CD4-positive, alpha-beta T cell treated with Interleukin-1 beta for 1 hour (primary cell): Measurements from ENCODE around the gene SPTBN1.
A peak's percentile ranks its signal among the peaks of the same experiment; 100 is the strongest.
"Not testable (repeated sequence)": the region's sequence is repeated elsewhere in the genome, so short reads cannot be mapped to it uniquely, and the experiment has no call there.

Experiments
- DNase-seq, 2 donors: peaks; one replicate each; pipeline ENCODE4 v3.0.0-alpha.2; 2020 to 2022

Gene SPTBN1

DNA sequence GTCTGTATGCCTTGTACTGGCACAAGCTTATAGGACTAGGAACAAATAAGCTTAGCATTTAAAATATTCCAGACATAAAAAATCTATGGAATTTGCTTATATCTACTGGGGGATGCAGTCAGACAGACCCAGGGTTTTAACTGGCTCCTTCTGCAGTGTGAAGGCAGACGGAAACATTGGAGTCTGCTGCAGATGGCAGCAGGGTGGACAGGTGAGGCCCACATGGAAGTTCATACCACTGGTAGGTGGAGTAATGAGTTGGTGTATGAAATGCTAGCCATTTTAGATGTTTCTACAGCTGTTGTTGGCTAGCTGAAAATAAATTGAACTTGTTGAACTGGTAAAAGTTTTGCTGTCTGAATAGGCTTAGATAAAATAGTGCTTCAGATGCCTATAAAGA is 17.7 kb downstream of the SPTBN1 start:
- no peak for DNase-seq

DNA sequence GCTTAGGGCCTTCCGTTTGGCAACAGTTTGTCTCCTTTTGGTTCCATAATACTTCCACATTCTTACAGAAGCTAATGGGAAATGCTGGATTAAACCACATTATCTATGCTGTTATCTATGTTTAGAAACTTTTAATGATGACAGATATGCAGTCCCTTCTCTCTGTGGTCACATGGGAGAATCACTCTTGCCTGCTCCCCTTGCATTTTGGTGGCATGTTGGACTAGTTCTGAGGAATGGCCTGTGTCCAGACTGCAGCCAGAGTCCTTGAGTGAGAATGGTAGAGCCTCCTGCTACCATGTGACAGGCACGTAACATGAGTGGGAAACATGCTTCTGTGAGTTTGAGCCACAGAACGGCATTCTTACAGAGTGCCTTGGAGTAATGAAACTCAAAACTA is 19.2 kb downstream of the SPTBN1 start:
- no peak for DNase-seq

DNA sequence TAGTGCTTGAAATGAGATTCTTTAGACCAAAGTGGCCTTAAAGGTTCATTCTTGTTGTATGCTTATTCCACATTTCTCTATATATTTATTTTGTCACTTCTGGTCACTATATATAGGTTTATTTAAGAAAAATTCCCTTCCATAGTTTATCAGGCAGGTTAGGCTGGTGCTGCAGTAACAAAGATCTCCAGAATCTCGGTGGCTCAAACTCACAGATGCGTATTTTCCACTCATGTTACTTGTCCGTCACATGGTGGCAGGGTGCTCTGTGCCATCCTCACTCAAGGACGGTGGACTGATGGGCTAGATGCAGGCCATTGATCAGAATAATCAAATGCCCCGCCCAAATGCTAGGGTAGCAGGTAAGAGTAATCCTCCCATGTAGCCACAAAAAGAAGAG is 19.8 kb downstream of the SPTBN1 start:
- no peak for DNase-seq

DNA sequence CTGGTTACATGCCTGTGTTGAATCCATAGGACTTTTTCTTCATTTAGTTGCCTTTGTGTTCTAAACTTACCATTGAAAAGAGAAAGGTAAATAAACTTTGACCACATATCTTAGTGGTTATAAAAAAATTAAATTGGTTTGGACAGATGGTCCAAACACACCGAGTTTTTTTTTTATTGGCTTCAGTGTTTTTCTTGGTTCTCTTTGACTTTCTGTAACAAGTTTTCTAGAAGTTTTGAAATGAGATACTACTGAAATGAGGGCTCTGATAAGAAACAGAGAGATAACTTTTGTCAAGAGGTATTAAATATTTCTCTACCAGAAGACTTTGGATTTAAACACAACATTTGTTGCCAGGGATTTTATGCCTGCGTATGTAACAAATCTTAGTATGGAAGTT is 20.7 kb downstream of the SPTBN1 start:
- DNase-seq: no peak

DNA sequence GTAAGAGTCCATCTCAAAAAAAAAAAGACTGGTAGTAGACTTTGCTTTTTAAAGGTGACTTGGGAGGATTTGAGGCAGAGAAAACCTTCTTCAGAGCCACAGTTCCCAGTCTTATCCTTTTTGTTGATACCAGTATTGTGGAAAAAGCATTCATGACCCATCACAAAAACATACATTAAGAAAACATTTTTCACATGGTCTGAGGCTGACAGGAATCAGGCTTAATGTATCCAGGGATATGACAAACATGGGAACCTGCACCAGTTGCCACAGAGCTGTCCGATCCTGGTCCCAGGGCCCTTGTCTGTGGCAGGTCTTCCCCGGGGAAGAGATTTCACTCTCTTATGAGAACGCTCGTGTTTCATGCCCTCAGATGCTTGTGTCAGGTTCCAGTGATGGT is 21.8 kb downstream of the SPTBN1 start:
- no peak for DNase-seq

DNA sequence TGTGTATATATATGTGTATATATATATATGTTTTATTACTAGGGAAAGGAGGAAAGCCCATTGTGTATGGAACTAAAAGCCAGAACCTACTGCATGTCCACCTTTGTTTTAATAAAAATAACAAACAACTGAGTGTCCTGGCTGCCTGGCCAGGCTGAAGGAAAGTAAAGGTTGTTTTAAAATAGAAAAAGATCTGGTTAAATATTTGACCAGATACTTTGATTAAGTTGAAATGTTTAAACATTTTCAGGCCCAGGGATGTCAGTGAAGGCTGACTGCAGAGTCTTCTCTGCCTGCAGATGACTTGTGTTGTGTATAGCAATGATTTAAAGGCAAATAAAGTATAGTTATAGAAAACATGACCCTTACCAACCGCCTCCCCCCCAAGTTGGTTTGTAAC is 22.8 kb downstream of the SPTBN1 start:
- no peak for DNase-seq

DNA sequence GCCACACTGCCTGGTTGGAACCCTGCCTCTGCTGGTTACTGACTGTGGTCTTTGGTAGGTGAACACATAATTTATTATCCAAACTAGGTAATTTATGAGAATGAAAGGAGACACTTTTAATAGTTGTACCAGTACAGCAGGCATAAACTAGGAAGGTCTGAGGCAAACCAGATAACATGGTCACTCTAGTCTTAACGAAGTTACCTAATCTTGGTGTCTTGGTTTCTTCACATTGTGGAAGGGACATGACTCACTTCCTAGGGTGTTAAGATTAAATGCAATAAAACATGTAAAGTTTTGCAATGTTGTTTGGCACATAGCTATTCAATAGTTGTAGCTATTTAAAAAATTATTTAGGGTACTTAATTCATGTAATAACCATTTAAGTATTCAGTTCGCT is 23.3 kb downstream of the SPTBN1 start:
- DNase-seq: no peak

DNA sequence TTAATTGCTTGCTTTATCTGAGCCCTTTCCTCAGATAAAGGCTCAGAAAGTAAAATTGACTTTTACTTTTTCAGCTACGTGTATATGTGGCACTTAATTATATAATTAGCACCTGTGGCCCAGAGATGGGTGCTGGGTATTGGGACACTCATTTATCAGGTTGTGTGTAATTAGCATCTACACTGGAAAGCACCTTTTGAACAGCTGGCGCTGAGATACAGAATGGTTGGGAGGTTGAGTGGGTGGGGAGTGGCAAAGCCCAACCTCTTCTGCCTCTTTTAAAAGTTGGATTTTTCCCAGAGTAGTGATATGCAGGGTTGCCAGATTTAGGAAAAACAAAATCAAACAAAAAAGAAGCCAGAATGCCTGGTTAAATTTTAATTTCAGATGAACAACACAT is 23.9 kb downstream of the SPTBN1 start:
- DNase-seq: no peak

DNA sequence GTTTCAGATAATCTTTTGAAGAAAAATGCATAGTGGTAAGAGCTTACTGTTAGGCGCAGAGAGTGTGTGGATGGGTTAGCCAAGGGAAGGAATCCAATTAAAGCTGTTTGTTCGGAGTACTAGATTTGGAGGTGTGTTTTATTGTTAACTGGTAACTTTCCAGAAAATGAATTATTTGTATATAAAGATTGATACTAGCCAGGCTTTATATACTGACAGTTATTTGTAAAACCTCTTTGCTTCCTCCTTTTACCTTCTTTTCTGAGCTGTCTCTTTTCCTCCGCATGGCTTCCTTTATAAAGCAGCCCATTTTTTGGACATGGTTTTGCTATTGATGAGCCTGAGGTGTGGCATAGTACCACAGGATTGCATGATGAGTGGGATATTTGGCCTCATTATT is 25.6 kb downstream of the SPTBN1 start:
- no peak for DNase-seq

DNA sequence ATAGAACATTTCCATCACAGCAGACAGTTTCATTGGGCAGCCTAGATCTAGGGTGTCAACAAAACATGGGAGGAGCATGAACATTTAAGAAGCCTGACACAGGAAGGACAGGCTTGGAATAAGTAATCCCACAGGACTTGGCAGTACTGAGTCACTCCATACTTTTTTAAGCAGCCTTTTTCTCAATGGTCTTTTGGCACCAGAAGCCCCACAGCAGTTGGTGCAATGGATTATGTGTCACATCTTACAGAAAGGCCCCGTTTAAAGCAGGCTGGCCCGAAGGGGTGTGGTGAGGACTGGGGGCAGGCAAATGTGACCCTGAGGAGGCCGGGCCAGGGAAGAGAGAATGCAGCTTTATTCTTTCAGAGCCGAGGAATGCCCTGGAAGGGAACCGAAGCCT is 26.6 kb downstream of the SPTBN1 start:
- DNase-seq: no peak

DNA sequence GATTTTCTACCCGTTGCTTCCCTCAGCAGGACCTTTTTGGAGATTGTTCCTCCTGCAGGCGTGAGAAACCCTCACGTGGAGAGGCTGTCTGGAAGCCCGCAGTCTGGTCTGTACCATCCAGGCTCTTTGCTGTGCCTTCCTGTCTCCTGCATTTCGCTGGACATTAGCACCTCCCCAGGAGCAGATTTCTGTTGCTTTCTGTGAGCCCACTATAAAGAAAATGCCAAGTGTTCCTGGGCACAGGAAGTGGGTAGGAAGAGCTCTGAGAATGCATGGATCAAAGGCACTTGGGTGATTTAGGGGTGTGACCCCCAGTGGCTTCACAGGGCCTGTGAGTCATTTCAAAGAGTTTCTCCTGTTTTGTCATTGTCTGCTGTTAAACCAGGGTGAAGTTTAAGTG is 27.3 kb downstream of the SPTBN1 start:
- no peak for DNase-seq

DNA sequence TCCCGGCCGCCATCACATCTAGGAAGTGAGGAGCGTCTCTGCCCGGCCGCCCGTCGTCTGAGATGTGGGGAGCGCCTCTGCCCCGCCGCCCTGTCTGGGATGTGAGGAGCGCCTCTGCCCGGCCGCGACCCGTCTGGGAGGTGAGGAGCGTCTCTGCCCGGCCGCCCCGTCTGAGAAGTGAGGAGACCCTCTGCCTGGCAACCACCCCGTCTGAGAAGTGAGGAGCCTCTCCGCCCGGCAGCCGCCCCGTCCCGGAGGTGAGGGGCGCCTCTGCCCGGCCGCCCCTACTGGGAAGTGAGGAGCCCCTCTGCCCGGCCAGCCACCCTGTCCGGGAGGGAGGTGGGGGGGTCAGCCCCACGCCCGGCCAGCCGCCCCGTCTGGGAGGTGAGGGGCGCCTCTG is 29.6 kb downstream of the SPTBN1 start:
- not testable (repeated sequence) for DNase-seq

DNA sequence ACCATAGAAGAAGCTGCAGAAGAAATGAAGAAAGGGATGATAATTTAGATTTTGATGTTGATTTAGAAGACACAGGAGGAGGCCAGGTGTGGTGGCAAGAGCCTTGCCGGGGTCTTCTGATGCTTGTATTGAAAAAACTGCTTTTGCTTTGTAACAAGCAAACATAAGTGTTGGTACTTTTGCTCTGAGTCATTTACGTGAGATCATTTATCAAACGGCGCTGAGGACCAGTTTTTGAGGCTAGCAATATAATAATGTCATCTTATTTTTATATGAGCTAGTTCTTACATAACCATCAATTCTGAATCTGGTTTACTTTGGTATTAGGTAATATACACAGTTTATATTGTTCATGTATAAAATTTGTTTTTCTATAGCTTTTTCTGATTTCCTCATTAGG is 30.6 kb downstream of the SPTBN1 start:
- DNase-seq: no peak

DNA sequence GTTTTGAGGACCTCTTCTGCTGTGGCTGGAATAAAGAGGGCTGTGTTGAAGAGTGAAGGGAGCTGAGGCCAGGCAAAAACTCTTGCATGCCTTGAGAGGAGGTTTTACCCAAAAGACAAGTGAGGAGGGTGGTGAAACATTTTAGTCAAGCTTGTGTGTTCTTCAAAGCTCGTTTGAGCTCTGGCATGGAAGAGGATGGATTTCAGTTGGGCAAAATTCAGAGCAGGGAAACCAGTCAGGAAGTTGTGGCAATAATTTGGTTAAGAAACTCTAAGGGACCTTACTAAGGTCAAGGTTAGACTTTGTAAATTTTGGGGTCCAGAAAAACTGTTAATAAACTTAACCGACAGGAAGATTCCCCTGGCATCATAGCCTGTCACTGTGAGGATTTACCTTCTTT is 34.7 kb downstream of the SPTBN1 start:
- DNase-seq: no peak

DNA sequence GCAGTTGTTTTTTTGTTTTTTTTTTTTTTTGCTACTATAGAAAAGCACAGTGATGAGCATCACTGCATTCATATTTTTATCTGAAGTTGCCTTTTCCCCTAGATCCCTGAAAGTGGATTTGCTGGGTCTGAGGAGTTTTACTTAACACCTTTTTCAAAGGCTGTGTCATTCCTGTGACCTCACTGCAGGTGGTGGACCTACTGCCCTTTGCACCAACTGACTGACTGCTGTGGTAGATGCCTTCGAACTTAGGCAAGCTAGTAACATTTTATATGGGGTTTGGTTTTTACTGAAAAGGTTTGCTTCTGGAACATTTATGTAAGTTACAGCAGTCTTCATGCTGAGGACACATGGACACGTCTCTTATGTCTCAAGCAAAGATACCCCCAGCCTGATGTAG is 36.2 kb downstream of the SPTBN1 start:
- no peak for DNase-seq

DNA sequence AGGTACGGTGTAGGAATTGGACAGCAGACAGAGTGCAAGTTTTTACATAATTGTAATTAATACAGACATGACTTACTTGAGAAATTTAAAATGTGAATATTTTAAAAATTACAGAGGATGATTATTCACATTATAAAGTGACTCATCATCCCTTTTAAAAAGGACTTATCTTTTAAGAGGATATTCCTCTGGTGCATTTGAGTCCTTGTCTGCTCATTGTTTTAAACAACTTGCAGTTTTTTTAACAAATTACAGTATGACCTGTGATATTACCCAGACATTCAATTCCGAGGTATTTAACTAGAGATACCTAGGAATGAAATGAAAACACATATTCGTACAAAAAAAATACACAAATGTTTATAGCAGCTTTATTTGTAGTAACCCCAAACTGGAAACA is 38.0 kb downstream of the SPTBN1 start:
- no peak for DNase-seq

DNA sequence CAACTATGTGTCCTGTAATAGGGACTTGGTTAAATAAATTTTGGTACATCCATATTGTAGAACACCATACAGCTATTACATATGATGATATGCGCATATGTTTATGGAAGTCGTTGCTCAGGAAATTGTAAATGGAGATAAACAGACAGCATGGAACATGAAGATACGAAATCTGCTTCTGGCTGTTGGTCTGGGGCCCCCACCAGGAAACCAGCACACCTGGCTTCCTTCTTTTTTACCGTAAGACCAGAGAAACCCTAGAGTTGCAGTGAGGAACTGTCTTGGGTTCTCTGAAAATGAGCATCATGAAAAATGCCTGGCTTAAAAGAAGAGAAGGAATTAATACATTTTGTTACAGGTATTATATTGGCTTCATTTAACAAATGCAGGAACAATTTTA is 40.8 kb downstream of the SPTBN1 start:
- DNase-seq: no peak

DNA sequence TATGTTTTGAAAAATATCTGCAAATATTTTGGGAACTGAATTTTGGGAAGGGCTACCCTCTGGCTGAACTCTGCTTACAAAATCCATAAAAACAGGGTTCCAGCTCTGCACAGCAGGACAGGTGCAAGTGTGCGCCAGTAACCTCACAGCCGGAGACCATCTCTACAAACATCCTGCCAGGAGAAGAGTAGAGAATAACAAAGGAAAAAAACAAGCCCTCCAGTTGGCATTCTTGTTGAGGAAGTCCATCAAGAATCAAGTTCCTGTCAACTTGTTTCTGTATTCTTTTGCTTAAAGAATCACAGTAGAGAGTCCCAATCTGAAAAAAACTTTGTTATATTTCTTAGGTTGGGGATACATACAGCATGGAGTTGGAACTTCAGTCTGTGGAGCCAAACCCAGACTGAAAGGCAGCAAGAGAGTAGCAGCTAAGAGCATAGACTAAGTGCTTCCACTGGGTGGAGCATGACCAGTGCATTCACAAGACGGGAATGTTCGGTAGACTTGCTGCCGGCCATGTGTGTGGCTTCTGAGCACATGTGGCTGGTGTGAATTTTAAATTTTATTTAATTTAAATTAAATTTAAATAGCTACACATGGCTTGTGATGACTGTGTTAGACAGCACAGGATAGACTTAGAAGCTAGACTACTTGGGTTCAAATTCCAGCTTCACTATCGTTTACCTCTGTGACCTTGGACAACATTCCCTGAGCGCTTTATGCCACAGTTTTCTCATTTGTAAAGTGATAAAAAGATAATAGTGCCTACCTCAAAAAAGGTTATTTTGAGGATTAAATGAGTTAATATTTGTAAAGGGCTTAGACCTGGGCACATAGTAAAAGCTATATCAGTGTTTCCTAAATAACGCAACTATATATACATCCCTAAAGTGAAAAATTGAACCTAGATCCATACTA is 41.9 kb downstream of the SPTBN1 start:
- DNase-seq: no peak

DNA sequence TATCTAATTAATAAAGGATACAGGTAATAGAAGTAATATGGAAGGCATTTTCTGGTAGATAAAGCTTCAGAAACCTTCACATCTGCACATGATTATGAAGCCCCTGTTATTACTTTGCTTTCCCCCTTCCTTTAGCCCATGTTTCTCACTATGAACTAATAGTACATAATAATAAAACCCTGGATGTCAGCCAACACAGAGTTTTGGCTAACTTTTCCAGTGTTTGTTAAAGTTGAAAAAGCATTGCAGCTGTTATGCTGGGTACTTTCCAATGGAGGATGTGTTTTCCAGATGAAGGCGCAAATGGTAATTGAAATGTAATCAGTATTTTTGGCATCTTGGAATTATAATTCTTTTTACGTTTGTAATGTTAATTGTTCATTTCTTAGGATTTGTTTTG is 43.5 kb downstream of the SPTBN1 start:
- DNase-seq: no peak

DNA sequence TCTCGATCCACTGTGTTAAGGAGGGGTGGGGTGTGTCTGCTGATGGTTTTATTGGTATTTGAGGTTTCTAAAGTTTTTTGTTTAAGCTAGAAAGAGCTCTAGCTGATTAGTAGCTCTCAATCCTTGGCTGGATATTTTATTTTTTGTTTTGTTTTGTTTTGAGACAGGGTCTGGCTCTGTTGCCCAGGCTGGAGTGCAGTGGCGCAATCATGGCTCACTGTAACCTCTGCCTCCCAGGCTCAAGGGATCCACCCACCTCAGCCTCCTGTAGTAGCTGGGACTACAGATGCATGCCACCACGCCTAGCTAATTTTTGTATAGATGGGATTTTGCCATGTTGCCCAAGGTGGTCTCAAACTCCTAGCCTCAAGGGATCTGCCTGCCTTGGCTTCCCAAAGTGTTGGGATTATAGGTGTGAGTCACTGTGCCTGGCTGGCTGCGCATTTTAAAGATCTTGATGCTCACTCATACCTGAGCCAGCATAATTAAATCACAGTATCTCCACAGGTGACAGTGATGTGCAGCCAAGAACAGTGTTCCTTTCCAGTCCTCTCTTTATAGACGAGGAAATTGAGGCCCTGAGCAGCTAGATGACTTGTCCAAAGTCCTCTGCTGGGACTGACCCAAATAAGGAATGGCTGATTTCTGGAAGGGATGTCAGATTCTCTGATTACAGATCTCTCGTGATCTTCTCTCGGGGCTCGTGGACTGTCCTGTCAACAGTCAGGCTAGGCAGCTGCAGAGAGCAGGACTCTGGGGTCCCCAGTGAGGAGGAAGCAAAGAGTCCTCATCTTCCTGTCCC is 44.5 kb downstream of the SPTBN1 start:
- DNase-seq: no peak

DNA sequence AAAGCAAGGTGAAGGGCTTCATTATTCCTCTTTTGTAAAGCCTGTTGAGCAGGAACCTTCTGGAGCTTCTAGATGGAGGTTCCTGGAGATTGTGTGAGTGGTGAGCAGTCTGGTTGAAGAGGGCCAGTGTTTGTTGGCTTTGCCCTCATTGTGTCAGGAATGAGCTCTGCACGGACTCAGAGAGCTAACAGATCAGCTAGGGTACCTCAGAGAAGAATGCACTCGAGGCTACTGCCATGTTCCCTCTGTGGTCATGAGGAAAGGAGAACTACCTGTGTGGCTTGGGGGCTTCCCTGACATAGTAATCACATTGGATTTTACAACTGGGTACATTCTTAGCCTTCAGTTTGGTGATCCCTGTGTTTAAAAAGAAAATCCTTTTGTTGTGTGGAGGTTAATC is 46.6 kb downstream of the SPTBN1 start:
- no peak for DNase-seq

DNA sequence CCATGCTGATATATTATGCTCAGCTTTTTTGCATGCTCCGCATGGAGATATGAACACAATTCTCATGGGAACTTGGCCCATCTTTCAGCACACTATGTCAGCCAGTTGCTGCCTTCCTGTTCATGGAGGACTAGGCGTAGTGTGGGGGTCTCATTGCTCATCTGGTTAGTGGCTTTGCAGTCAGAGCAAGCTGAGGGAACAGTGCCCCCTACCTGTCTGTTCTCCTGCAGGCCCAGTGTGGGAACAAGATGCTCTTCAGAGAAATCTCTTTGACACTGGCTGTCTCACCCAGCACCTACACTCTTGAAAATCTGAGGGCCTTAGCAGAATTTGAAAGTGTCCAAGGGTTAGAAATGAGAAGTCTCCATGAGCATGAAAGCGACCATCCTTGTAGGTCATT is 47.1 kb downstream of the SPTBN1 start:
- DNase-seq: peak; percentile 9 to 31

DNA sequence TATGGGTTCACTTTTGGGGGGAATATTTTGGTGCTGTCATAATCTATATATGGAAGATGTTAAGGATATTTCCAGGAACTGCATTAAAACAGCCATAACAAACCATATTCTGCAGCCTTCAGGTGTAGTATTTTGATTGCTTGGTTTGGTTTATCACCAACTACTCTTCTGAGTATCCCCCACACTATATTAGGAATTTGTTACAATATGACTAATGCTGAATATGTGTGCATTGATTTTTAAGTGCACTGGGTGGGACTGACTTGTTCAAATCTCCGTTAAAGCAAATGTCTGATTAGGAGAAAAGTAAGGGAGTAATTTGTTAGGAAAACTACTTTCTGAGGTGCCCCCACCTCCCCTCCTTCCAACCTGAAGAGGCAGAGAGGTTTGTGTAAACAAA is 47.7 kb downstream of the SPTBN1 start:
- no peak for DNase-seq

DNA sequence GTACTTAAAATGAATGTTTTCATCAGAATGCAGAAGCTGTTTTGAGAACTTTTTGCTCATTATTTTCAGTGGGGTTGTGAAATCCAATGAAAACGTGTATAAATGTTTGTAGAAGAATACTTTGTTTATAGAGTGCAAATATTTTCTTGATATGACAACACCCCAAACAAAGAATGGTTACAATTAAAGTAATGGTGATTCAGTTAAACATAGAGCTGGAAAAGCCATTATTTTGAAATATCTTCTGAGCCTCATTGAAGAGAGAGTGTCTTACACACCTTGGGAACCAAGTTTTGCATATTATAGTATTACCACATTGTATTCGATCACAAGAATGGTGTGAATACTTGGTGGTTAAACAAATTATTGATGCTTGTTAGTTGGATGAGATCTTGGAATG is 48.7 kb downstream of the SPTBN1 start:
- no peak for DNase-seq
